Measurements from ENCODE around the gene RFNG. TPM values are rescaled to one million over a fixed set of nuclear protein-coding genes. Genes with fewer than 3 reads are reported as not detected.

RFNG gene
- total and polyA plus RNA-seq, 9 donors = 20.9 to 61.3 (median 44.7) TPM

GRCh38 chr17:82098939-82099763, 47.5 kb upstream of the RFNG start:
- no peaks in the 10 kb centered on the region for H3K36me3 ChIP-seq
- no peaks in the 10 kb centered on the region for H3K27me3 ChIP-seq
- intact Hi-C loops (cut with DNase I) = no loop called here
- 15 to 36% (median 21%) methylated on average over 33 to 80 of the region's 80 CpGs for WGBS, 3 donors
- H3K4me1 ChIP-seq (ENCODE audit: insufficient read depth) = peaks cover 8% of the 10 kb centered on the region
- no peak for TF ChIP-seq EP300 (IDR thresholded peaks at IDR 0.05)
- TF ChIP-seq CTCF (IDR thresholded peaks at IDR 0.05) = no peak
- TF ChIP-seq POLR2A (IDR thresholded peaks at IDR 0.05) = no peak
- peak overlapping the region; percentile 72 for H3K4me3 ChIP-seq
- H3K9me3 ChIP-seq = no peaks in the 10 kb centered on the region
- DNase-seq = no peak
- H3K27ac ChIP-seq = peak overlapping the region; percentile 96 to 98

GRCh38 chr17:82098169-82098938, 46.7 kb upstream of the RFNG start, which contains the start of gene FASN:
FASN (minus strand) TSS chr17:82098236; CDS start chr17:82096445, 1,791 bp downstream.
- TF ChIP-seq POLR2A (IDR thresholded peaks at IDR 0.05) (peak; percentile 85), EP300 (IDR thresholded peaks at IDR 0.05) (no peak), CTCF (IDR thresholded peaks at IDR 0.05) (peak in 2 of 3 donors; percentile 59 to 67)
- no peaks in the 10 kb centered on the region for H3K9me3 ChIP-seq
- peaks cover 8% of the 10 kb centered on the region for H3K4me1 ChIP-seq (ENCODE audit: insufficient read depth)
- intact Hi-C loops (cut with DNase I) = no loop called here
- no peaks in the 10 kb centered on the region for H3K27me3 ChIP-seq
- H3K27ac ChIP-seq = peak within 1 kb of the TSS; percentile 96 to 98
- WGBS, 3 donors = 0 to 1% (median 1%) methylated on average over 13 to 122 of the region's 124 CpGs
- peak within 1 kb of the TSS; percentile 72 for H3K4me3 ChIP-seq
- DNase-seq = peak; percentile 94 to 97 (median 96)
- no peaks in the 10 kb centered on the region for H3K36me3 ChIP-seq

GRCh38 chr17:82097919-82098168, 46.2 kb upstream of the RFNG start:
- 0 to 1% (median 1%) methylated on average over 17 to 36 of the region's 36 CpGs for WGBS, 3 donors
- H3K4me1 ChIP-seq (ENCODE audit: insufficient read depth) = peaks cover 8% of the 10 kb centered on the region
- intact Hi-C loops (cut with DNase I) = no loop called here

More at GRCh38 chr17:82097919-82098168, 46.2 kb upstream of the RFNG start:
- H3K36me3 ChIP-seq = no peaks in the 10 kb centered on the region
- no peak for DNase-seq
- no peaks in the 10 kb centered on the region for H3K27me3 ChIP-seq
- no peaks in the 10 kb centered on the region for H3K9me3 ChIP-seq
- no peak for TF ChIP-seq CTCF (IDR thresholded peaks at IDR 0.05)
- TF ChIP-seq EP300 (IDR thresholded peaks at IDR 0.05) = no peak
- no peak for TF ChIP-seq POLR2A (IDR thresholded peaks at IDR 0.05)
- H3K27ac ChIP-seq = peak overlapping the region; percentile 96 to 98
- H3K4me3 ChIP-seq = peak overlapping the region; percentile 72
